ENCODE measurements around the gene PTMA. TPM values are rescaled to one million over a fixed set of nuclear protein-coding genes. Genes with fewer than 3 reads are reported as not detected.

PTMA gene
- total RNA-seq, 2 experiments from 2014 or later: 1,546 to 1,586 TPM

- Mint-ChIP-seq H3K27ac (no peak overlapping the region), H3K9me3 (no peaks in the 10 kb centered on the region), H3K36me3 (ENCODE audit: low read depth) (peaks cover 29% of the 10 kb centered on the region), H3K27me3 (peaks cover 4% of the 10 kb centered on the region), H3K4me3 (no peak overlapping the region), H3K4me1 (ENCODE audit: low read depth) (peaks cover 40% of the 10 kb centered on the region)
- peaks cover 0 to 3% of the 10 kb centered on the region in 2 experiments for H3K9me3 ChIP-seq (ENCODE audit: control insufficient read depth in 1 of 2, insufficient read depth in 1 of 2, low read length in 2 of 2)
- H3K36me3 ChIP-seq (ENCODE audit: insufficient read depth, low read length): peaks cover 27% of the 10 kb centered on the region
- intact Hi-C loops (cut with DNase I, micrococcal nuclease): loop anchor here (1.0 to 2.0 kb wide), 5 partner anchors 29 to 104 kb away; no protein-coding TSS in a partner anchor
- peak in 1 of 14 experiments; percentile 41 for DNase-seq
- no peak for ATAC-seq (ENCODE audit: poor library complexity)
- no peaks in the 10 kb centered on the region for H3K27me3 ChIP-seq (ENCODE audit: control insufficient read depth in 1 of 2, insufficient read depth in 2 of 2, low read length in 2 of 2)
- POLR2A ChIA-PET: interaction anchor here (1.3 to 5.7 kb wide), 5 partner anchors 8 to 103 kb away, joined by 5 to 58 read pairs (median 28); partner anchors contain the start of gene PTMA
- H3K4me3 ChIP-seq (ENCODE audit: low read length): no peak overlapping the region
- TF ChIP-seq CTCF (IDR thresholded peaks at IDR 0.05): no peak
- peaks cover 41% of the 10 kb centered on the region for H3K4me1 ChIP-seq (ENCODE audit: insufficient read depth, low read length)
- CTCF ChIA-PET: interaction anchor here (3.2 to 7.6 kb wide), 3 partner anchors 27 to 40 kb away, joined by 15 to 122 read pairs (median 54); no protein-coding TSS in a partner anchor
- no peak overlapping the region for H3K27ac ChIP-seq (ENCODE audit: low read depth in 1 of 2, low read length in 2 of 2)
These were observed 7.8 kb downstream of the PTMA start for GRCh38 chr2:231715988-231716616.

DNA sequence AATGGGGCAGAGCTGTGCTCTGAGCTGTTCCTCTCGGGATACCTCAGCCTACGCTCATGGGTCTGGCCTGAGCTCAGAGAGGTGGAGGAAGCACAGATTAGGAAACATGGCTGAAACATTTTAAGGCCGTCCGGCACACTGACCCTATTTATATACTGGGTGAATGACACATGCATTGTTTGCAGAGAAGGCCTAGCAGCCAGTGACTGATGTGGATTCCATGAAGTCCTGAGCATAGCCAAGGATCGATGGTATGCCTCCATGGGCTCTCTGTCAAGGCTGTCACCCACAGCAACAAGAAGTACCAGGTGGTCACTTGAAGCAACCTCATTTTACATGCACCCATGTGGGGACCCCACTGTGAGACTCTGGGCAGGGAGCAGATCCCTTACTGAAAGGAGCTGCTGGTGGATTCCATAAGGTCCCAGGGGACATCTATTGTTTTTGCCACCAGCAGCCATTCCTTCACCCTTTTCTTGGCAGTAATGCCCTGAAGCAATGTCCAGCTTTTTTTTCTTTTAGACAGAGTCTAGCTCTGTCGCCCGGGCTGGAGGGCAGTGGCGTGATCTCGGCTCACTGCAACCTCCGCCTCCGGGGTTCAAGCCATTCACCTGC, 8.4 kb downstream of the PTMA start:
- peaks cover 34% of the 10 kb centered on the region for H3K4me1 ChIP-seq (ENCODE audit: insufficient read depth, low read length)

More for the DNA sequence above, 8.4 kb downstream of the PTMA start:
- Mint-ChIP-seq H3K27ac (no peak overlapping the region), H3K9me3 (no peaks in the 10 kb centered on the region), H3K4me3 (no peak overlapping the region), H3K27me3 (peaks cover under 1% of the 10 kb centered on the region), H3K36me3 (ENCODE audit: low read depth) (peaks cover 22% of the 10 kb centered on the region), H3K4me1 (ENCODE audit: low read depth) (peaks cover 34% of the 10 kb centered on the region)
- POLR2A ChIA-PET: interaction anchor here (1.3 to 5.7 kb wide), 3 partner anchors 8 to 103 kb away, joined by 5 to 58 read pairs (median 13); partner anchors contain the start of gene PTMA
- Histone ChIP-seq H3K9me3 (ENCODE audit: control insufficient read depth in 1 of 2, insufficient read depth in 1 of 2, low read length in 2 of 2) (peaks cover 0 to 3% of the 10 kb centered on the region in 2 experiments), H3K36me3 (ENCODE audit: insufficient read depth, low read length) (peaks cover 21% of the 10 kb centered on the region), H3K27ac (ENCODE audit: low read depth in 1 of 2, low read length in 2 of 2) (no peak overlapping the region), H3K4me3 (ENCODE audit: low read length) (no peak overlapping the region), H3K27me3 (ENCODE audit: control insufficient read depth in 1 of 2, insufficient read depth in 2 of 2, low read length in 2 of 2) (no peaks in the 10 kb centered on the region)
- intact Hi-C loops (cut with DNase I, micrococcal nuclease): no loop called here
- DNase-seq (no peak), ATAC-seq (ENCODE audit: poor library complexity) (no peak)
- no peak for TF ChIP-seq CTCF (IDR thresholded peaks at IDR 0.05)
- CTCF ChIA-PET: interaction anchor here (3.2 to 7.6 kb wide), 2 partner anchors 36 to 41 kb away, joined by 15 to 122 read pairs; no protein-coding TSS in a partner anchor

Measured in CD4-positive, alpha-beta T cell (primary cell).